RWPE1 (cell line): ENCODE data around the gene IGFLR1.
A peak's percentile ranks its signal among the peaks of the same experiment; 100 is the strongest.

ENCODE experiments used
- CTCF ChIA-PET: fragments of 350-600 bp; sonication (Branson Sonifier 250); formaldehyde crosslinking; extraction: SDS; loops from one replicate; lab custom pipeline; 2021; lab: Yijun Ruan, JAX
- POLR2A ChIA-PET: fragments of 400-600 bp; formaldehyde crosslinking; extraction: SDS; loops from one replicate; lab custom pipeline; 2020; ENCODE audit warnings: antibody characterized with exemption; ENCODE audit not compliant: low non-redundant PET; lab: Yijun Ruan, JAX
- DNase-seq: peaks from one replicate; pipeline ENCODE4 v3.0.0; 2012; ENCODE audit warnings: low spot score
- H3K27ac ChIP-seq: fragments of 450-650 bp; 2 replicates; pipeline ENCODE4 v1.5.1; 2017
- TF ChIP-seq, protein P1 (sequence below): fragments of 450-650 bp; conservative IDR thresholded peaks from 2 replicates; pipeline ENCODE4 v1.5.1; 2017; ENCODE audit warnings: low read depth, mild to moderate bottlenecking

The IGFLR1 gene

DNA sequence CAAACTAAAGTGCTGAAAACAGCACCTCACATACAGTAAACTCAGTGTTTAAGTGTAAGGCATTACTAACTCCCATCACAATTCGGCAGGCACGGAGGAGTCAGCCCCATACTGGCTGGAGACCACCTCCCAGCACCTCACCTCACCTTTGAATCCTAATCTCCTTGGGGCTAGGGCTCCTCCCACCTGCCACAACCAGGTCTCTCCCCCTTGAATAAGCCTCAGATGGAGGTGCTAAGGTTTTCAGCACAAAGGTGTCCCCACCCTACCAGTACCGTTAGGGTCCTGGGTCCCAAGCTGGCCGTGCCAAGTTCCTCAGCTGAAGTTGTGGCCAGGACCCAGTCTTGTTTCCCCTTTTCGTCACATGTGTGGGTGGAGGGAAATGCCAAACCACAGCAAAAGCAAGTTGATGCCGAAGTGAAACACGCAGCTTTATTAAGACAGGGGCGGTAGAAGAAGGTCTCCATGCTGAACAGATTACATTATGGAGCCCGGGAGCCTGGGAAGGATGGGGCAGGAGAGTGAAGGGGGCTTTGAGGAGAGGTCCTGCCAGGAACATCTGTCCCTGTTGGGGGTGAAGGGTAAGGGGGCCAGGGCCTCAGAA is at the start of gene IGFLR1:
TSS of gene IGFLR1 (minus strand) at position 332 of the 604 bp plus-strand sequence. CDS start 1,272 bp downstream, outside the sequence.
- TF ChIP-seq, protein P1, sequence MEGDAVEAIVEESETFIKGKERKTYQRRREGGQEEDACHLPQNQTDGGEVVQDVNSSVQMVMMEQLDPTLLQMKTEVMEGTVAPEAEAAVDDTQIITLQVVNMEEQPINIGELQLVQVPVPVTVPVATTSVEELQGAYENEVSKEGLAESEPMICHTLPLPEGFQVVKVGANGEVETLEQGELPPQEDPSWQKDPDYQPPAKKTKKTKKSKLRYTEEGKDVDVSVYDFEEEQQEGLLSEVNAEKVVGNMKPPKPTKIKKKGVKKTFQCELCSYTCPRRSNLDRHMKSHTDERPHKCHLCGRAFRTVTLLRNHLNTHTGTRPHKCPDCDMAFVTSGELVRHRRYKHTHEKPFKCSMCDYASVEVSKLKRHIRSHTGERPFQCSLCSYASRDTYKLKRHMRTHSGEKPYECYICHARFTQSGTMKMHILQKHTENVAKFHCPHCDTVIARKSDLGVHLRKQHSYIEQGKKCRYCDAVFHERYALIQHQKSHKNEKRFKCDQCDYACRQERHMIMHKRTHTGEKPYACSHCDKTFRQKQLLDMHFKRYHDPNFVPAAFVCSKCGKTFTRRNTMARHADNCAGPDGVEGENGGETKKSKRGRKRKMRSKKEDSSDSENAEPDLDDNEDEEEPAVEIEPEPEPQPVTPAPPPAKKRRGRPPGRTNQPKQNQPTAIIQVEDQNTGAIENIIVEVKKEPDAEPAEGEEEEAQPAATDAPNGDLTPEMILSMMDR: no peak
- POLR2A ChIA-PET: no interaction called here
- CTCF ChIA-PET: interaction anchor here (0.7 kb wide), 1 partner anchor 14 kb away, joined by 3 read pairs; no protein-coding TSS in a partner anchor
- H3K27ac ChIP-seq: peak within 1 kb of the TSS; percentile 87
- no peak for DNase-seq

GRCh38 chr19:35791814-35792279 is 49.6 kb upstream of the IGFLR1 start:
- ChIA-PET POLR2A (no interaction called here), CTCF (no interaction called here)
- no peak overlapping the region for H3K27ac ChIP-seq

DNA sequence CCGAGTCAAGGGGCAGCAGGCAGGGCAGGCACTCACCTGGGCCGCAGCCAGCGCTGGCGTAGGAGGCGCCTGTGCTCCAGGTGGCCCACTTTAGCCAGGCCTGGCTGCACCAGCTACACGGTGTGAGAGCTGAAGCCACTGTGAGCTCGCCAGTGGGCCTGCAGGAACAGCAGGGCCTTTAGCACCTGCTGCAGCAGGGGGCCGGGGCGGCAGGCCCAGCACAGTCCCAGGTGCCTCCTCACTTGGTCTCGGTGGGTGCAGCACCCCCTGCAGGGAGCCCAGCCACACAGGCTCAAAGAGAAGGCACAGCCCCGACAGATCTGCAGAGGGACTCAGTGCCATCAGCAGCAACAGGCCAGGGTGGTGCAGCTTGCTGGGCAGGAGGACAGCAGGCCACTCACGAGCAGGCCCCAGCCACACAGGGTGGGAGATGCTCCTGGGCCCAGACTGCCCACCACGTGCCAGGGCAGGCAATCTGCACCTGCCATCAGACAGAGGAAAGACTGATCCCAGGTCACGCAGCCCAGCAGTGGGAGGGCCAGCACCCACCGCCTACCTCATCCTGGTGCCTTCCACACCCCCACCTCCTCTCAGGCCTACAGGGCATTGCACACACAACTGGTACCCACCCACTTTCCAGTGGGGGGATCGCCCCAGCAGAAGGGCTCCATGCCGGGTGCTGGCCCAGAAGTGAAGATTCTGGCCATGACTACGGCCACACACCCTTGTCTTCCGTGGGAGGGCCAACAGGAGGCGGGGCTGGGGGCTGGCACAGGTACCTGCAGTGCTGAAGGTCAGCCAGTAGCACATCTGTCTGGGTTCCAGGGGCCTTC is 48.9 kb upstream of the IGFLR1 start:
- DNase-seq: no peak
- TF ChIP-seq, protein P1: no peak
- H3K27ac ChIP-seq: no peak overlapping the region
- ChIA-PET CTCF (interaction anchor here (0.6 kb wide), 1 partner anchor 9 kb away, joined by 3 read pairs; no protein-coding TSS in a partner anchor), POLR2A (no interaction called here)

More at GRCh38 chr19:35791814-35792279, 49.6 kb upstream of the IGFLR1 start:
- TF ChIP-seq, protein P1: no peak
- DNase-seq: no peak

GRCh38 chr19:35789978-35790944 is 48.0 kb upstream of the IGFLR1 start:
- TF ChIP-seq, protein P1: no peak
- no peak overlapping the region; the same call in 1 of the 2 replicates for H3K27ac ChIP-seq
- DNase-seq: no peak
- ChIA-PET POLR2A (no interaction called here), CTCF (interaction anchor here (0.6 kb wide), 1 partner anchor 10 kb away, joined by 3 read pairs; no protein-coding TSS in a partner anchor)

DNA sequence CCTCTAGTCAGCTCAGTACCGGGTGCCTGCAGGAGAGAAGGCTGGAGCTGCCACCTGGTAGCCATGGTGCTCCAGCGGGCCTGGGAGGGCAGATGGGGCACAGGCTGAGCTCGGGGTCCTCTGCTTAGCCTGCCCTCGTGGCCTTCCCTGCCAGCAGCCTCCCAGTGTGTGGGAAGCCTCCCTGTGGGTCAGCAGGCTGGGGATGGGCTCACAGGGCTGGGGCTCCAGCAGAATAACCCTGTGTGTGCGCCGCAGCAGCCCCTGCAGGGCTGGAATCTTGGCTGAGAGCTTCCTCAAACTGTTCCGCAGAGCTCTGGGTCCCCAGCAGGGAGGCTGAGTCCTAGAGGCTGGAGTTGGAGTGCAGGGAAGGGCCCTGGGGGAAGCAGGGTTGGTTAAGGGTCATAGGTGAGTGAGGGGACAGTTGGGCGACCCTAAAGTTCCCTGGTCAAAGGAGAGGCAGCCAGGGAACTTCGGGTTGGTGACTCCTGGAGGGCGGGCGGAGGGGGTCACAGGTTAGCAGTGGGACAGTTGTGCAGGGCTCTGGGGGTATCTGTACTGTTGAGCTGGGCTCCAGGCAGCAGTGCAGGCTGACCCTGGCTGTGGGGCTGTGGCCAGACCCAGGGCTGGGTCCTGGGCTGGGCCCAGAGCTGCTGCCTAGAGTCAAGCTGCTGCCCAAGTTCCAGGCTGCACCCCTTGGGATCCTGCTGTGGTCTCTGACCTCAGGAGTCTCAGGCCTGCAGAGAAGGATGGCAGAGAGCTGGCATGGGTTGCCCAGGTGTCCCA is 47.1 kb upstream of the IGFLR1 start:
- H3K27ac ChIP-seq: no peak overlapping the region; the same call in 1 of the 2 replicates
- CTCF ChIA-PET: no interaction called here
- no peak for DNase-seq
- TF ChIP-seq, protein P1: no peak
- POLR2A ChIA-PET: no interaction called here
